Activated T-helper 1 cell treated with Interleukin-2 at 50 U/mL for 16 hours (primary cell): ENCODE results near the gene ASXL3.

Experiments used
- DNase-seq: peaks from one replicate; pipeline ENCODE4 v3.0.0-alpha.2; 2020; ENCODE audit warnings: low read depth

Gene ASXL3

DNA sequence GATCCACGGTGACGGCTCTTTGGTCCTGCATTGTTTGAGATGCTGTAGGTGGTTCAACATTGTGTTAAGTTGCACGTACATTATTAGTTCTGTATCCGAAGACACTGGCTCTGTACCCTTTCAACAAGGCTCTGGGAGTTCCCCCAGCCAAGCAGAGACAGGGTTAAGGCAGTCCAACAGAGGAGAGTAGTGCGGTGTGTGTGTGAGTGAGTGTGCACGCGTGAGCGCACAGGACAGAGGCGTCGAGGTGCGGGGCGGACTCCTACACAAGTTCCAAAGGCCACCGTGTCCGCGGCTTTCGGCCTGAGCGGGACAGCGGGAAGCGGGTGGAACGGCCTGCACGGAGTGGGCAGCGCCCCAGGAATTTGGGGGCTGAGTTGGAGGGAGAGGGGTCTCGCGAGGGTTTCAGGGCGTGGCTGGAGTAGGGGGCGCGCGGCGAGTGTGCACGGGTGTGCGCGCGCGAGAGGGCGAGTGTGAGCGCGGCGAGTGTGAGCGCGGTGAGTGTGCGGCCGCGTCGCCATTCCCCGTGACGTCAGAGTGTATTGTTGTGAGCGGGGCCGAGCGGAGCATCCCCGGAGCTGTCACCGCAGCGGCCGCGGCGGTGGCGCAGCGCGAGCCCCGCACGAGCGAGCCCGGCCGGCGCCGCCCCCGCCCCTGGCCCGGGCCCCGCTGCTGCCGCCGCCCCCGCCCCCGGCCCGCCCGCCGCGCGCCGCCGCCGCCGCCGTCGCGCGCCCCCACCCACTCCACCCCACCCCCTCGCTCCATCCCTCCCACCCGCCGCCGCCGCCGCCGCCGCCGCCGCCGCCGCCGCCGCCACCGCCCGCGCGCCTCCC, at the start of gene ASXL3:
Gene ASXL3, plus strand, starts transcription at position 535 of the 833 bp plus-strand sequence. CDS start 413 bp downstream, outside the sequence.
- no peak for DNase-seq

DNA sequence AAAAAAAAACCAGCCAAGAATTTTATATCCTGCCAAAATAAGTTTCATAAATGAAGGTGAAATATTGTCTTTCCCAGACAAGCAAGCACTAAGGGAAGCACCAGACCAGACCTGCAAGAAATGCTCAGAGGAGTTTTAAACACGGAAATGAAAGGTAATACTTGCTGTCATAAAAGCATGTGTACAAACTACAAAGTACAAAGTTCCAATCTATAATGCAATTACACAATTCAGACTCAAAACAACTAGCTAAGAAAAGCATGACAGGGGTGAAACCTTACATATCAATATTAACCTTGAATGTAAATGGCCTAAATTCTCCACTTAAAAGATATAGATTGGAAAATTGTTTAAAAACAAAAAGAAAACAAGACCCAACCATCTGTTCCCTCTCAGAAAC, 45.0 kb upstream of the ASXL3 start:
- DNase-seq: no peak

DNA sequence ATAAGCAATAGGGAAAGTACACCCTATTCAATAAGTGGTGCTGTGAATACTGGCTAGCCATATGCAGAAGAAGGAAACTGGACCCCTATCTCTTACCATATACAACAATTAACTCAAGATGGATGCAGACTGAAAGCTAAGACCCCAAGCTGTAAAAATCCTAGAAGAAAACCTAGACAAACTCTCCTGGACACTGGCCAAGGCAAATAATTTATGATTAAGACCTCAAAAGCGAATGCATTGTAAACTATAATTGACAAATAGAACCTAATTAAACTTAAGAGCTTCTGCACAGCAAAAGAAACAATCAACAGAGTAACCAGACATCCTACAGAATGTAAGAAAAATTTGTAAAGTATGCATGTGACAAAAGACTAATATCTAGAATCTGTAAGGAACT, 41.1 kb upstream of the ASXL3 start:
- DNase-seq: no peak

DNA sequence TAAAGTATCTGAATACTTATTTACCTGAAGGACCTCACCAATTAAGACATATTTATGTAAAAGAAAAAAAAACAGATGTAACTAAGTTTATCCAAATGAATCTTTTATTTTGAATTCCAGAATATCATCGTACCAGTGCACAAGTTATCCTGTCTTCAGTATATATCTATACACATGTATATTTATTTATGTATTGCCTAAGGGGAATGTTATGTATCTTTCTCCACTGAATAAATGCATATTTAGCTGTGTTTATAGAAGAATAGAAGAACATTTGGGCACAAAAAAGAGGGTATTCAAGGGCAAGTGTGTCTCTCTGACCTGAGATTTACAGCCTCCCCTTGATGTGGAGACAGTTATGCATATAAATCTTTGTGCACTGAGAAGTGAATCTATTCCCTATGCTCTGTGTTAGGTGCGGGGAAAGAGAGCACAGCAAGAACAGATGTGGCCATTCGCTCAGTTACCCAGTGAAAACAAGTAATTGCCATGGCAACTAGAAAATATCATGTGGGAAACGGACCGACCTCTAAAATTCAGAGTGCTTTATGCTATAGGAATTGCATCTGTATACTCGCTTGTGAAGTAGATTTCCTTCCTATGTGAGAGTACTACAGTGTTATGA, 39.5 kb upstream of the ASXL3 start:
- no peak for DNase-seq

DNA sequence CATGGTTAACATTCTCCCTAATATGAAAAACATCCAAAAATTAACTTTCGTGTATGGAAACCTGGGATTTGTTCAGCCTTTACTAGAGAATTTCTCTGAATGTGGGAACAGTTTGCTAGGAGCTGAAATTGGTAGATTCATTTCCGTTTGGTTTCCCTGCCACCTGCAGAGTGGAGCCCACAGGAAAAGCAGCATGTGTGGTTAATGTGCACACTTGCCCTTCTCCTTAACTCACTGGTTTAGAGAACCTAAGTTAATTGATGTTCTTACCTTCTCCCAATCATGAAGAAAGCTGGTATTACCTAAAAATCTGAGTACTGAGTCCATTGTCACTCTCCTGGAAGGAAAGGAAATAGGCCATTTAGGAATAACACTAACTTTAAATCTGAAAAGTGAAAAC, 37.6 kb upstream of the ASXL3 start:
- no peak for DNase-seq

DNA sequence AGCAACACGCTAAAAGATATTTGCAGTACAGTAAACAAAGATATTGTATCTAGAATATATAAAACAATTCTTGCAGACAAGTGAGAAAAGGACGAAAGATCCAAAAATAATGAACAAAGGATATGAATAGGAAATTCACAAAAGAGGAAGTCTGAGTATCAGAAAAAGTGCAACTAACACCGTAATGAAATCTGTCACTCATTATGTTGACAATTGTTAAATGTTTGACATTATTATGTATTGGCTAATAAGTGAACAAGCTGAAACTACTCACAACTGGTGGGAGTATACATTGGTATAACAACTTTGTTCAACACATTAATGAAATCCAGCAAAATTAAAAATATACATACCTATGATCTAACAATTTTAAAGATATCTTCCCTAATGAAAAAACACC, 36.7 kb upstream of the ASXL3 start:
- no peak for DNase-seq

DNA sequence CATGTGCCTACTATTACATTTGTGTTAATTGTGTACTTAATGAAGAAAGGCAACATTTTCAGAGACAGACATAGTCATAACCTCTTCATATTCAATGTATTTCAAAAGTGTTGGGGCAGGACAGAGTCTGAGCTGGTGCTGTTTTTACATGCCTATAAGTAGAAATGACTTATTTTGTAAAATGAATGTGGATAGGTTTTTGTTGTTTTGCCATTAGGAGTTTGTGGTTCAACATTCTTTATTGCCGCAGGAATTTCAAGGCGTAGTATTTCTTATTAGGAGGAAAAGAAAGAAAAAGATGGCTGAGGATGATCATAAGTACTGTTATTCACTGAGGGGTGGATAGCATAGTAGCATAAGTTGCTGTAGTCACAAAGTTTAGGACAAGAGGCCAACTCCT, 21.2 kb upstream of the ASXL3 start:
- no peak for DNase-seq

DNA sequence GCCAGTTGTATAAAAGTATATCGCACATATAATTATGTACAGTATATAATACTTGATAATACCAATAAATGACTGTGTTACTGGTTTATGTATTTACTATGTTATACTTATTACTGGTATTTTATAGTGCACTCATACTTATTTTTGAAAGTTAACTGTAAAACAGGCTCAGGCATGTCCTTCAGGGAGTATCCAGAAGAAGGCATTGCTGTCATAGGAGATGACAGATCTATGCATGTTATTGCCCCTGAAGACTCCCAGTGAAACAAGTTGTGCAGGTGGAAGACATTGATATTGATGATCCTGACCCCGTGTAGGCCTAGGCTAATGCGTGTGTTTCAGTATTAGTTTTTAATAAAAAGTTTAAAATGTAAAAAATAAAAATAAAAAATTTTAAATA, 20.3 kb upstream of the ASXL3 start:
- no peak for DNase-seq

DNA sequence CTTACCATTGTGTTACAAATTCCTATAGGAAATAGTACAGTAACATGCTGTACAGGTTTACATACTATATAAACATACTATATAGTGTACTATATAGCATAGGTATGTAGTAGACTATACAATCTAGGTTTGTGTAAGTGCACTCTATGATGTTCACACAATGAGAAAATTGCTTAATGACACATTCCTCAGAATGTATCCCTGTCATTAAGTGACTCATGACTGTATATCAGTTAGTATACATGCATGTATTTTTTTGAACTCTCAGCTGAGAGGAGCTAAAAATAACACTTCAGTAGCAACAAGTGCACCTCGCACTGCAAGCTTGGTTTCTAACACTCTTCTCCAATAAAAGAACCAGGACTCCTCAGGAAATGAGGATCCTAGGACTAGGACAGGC, 19.5 kb upstream of the ASXL3 start:
- DNase-seq: no peak

DNA sequence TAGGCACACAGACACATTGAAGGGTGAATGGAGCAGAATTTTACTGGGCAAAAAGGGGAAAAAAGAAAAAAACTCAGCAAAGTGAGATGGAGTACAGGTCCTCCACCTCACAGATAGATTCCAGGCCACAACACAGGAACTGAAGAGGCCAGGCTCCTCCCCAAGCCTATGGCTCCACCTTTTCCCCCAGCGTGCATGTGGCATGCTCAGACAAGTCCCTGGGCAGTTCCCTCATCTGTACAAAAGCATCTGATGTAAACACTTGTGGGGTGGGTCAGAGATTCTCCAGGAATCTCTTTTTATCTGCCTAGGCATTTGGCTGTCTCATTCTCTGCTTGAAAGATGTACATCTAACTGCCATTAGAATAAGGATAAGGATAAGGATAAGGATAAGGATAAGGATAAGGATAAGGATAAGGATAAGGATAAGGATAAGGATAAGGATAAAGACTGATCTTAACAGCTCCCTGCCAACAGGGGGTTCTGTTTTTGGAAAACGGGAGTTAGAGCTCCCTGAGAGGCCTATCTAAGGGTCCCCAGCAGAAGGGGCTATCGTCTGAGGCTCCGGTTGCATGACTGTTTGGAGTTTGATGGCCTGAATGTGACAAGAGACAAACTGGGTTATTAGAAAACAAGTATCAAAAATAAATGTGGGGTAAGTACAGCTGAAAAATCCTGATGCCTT, 17.2 kb upstream of the ASXL3 start:
- DNase-seq: no peak

DNA sequence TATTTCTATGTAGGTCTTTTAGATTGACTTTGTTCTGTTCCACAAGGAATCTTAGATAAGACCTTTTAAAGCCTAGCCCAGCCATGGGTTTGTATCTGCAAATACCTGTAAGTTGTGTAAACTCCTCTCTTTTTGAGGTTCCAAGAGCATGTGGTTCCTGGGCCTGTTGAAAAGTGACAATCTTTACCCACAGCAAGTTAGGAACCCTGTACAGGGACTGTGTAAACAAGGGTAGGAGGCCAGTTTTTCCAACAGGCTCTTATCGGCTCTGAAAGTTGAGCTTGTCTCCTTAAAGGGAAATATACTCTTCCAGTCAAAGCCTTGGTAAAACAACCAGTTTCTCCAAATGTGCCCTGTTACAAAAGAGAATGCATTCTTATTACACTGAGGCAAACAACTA, 15.3 kb upstream of the ASXL3 start:
- DNase-seq: no peak

DNA sequence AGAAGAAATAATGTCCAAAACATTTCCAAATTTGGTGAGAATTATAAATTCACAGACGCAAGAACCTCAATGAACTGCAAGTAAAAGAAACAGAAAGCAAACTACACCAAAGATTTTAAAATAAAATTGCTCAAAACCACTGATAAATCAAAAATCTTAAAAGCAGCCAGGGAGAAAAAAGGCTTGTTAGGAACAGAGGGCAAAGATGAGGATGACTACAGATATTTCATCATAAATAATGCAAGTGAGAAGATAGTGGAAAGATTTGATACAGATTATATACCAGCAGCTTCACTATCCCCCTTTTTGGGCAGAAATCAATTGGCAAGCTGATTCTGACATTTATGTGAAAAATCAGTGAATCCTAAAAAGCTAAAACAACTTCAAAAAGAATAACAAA, 10.3 kb upstream of the ASXL3 start:
- no peak for DNase-seq

DNA sequence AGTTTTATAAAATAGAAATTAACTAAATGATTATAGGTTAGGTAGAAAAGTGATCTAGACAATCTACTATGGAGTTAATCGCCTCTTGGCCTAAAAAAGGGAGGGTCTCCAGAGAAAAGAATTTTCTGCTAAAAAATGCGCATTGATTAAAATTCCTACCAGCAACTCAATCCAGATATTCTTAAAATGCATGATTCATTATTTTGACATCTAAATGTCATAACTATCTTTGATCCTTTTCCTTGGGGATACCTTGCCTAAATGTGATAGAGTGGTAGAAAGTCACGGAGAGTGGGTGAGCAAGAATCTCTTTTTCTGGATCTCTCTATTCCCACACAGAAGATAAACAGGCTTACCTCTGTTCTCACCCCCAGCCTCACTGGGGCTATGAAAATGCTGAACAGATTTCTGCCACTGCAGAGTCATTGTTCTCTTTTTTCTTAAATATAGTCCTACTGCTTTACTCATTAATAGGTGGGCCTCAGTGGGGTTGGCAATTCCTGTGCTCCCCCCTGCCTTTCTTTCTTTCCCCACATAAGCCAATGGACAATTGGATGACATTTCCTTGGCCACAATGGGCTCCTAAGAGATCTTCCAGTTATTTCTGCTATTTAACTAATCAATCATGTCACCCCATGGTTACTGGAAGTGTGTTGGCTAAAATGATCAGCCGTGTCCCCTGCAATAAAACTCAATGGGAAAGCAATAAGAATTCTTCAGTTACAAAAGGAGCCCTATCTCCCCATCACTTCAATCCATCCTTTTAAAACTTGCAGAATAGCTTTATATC, 5.8 kb upstream of the ASXL3 start:
- DNase-seq: no peak

DNA sequence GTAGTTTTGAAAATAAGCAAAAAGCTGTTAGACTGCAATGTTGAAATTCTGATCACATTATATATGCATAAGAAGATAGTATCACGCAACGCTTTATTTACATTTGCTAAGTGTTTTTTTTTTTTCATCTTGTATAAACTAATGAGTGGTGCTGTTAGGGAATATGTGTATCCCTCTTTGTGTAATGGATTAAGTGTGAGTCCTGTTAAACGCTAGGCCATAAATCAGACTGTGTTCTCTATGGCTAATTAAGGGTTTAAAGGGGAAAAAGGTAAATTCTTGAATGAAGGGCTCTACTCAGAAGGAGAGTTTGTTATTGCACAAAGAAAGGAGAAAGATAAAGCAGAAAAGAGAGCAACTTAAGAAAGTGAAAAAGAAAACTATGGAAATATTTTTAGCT, 4.8 kb upstream of the ASXL3 start:
- no peak for DNase-seq

DNA sequence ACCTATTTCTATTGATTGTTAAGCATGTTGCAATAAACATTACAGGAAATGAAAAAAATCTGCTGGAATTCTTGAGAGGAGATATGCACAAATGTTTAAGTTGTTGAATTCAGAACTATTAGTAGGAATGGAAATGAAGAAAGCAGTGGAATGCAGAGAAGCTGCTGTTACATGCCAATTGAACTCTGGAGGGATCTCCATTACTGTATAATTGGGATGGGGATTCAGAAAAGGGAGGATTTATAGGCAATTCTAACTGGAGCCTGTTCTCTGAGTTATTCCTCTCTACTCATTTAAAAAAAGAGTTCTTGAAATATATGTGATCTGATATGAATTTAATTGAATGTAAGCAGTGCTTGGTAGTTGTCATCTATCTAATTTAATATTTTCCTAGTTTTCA, 2.6 kb upstream of the ASXL3 start:
- no peak for DNase-seq

DNA sequence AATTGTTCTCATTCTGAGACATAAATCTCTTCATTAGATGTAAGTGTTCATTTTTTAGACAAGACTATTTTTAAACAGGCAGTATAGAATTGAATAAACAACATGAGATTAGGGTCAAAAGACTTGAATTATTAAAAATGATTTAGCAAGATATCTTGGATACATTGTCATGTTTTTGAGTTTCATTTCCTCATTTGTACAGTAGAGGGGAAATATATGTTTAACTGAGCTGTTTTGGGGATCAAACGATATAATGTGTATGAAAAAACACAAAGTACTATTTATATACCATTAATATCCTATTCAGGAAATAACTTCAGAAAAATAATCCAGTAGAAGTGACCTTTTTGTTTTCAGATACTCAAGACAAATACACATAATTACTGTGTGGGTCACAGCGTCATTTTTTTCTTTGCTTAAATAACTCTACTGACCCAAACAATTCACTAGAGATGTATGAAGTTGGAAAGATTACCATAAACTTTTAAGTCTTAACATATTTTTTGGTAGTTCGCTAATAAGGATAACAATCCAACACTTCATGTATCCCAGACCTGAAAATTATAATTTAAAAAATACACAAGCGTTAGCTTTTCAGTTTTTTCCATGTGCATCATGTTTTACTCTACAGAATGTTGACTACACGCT, 896 bp upstream of the ASXL3 start:
- no peak for DNase-seq

DNA sequence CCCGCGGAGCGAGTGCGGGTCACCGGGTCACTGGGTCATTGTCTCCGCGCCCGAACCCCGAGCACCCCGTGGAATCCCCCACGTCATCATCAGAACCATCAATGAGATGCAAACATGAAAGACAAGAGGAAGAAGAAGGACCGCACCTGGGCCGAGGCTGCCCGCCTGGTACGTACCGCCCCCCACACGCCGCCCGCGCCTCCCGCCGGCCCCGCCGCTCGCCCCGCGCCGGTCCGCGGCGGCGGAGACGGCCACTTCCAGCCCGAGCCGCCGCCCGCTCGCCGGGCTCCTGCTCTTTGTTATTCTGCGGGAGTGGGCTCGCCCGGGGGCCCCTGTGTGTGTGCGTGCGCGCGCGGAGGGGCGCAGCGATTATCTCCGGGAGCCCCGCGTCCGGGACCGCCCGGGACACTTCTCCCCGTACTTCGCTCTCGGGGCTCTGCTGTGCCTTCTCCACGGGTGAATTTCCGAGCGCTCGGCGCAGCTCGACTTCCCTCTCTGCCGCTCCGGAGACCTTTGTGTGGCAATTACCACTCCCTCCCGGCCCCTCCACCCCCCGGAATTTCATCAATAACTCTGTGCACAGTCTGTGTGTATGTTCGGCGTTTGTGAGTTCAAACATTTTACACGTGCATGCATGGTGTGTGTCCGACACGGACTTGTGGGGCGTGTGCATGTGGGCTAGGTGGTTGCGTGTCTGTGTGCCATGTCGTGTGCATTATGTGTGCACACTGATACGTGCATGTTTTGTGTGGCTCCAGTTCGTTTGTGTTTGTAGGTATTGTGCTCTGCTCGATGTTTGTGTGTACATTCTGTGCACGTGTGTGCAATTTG, 714 bp downstream of the ASXL3 start:
- DNase-seq: no peak

DNA sequence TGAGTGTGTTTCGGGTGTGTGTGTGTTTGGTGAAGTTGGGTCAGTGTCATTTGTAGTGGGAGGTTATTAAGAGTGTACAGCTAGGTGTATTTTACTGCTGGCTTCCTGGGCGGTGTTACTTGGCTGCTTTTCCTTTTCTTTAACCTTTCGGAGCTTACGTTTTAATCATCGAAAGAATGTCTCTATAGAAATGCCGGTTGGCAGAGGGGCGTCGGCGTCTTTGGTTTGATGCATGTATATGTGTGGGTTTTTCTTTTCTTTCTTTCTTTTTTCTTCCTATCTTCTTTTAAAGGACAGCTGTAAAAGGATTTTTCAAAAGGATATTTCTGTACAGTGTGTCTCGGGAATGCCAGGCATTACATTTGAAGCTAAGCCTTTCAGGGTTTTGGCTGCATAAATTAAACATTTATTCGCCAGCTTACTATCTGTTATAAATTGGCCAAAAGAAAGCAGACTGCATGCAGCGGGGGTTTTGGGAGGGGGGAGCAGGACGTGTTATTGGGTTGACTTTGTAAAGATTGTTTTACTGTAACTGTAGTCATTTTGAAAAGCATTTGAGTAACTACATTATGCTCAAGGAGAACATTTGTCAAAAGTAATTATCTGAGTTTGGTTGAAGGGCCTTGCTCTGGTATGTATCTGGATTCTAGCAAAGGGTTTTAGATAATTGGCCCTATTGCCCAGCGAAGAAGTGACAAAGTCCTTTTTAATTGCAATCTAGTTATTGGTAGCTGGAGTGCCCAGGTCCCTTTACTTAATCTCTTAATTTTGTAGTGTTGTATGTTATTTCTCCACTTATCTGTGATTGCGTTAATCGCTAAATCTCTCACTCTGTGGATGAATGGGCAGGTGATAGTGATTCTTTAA, 1.6 kb downstream of the ASXL3 start:
- DNase-seq: no peak

DNA sequence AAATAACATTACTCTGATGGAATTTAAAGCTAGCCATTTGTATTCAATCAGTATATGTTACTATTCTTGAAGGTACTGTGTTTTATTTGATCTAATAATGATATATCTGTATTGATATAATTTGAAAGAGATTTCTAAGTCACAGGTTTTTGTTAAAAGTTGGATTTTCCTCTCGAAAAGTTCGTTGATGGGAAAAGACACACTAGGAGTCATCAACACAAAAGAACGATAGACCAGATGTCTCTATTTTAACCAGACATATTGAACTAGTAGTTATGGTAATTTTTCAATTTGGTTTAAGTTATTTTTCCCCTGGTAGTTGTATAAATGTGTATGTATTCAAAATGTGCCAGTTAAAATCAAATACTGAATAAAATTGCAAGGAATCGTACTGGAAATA, 2.5 kb downstream of the ASXL3 start:
- no peak for DNase-seq

DNA sequence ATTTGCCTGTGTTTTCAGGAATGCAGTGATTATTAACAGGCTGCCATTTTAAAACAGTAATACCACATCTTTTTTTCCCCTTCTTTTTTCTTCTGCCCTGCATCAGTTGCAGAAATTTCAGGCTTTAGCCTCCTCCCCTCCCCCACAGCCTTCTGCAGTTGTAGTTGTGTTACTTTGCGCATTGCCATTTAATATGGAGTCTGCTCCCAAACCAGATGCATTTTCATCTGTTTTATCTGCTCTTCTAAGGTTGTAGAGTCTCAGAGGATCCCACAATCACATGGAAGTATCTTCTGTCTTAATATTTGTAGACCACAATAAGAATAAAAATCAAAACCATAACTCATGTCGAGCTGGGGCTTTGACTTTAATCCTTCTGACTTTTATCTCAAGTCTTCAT, 3.8 kb downstream of the ASXL3 start:
- DNase-seq: no peak
